LNCAP (cell line): ENCODE measurements around the gene PPP5C.

Source experiments
- TF ChIP-seq, protein P1 (sequence below): fragments of 450-650 bp; IDR thresholded peaks from 2 replicates; pipeline ENCODE4 v1.5.1; 2017; ENCODE audit warnings: mild to moderate bottlenecking

Gene PPP5C

DNA sequence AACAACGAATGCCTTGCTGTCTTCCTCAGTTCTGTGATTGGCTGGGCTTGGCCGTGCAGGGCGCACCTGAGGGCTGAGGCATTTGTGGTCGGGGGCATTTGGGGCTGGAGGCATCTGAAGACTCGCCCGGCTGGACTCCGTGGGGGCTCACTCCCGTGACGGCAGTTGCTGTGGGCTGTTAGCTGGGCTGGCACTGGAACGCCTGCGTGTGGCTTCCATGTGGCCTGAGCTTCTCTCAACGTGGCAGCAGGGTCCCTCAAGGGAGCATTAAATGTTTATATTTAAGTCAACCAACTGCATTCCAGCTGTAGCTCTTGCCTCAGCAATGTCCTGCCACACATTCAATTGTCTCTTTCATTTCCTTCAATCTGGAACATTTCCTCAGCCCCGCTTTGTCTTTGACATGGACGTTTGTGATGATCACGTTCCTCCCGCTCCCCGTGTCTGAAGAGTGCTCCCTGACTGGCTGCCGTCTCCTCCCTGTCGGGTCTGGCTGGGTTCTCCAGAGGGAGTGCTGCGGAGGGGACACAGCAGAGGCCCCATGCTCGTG is 45.4 kb downstream of the PPP5C start:
- TF ChIP-seq, protein P1, sequence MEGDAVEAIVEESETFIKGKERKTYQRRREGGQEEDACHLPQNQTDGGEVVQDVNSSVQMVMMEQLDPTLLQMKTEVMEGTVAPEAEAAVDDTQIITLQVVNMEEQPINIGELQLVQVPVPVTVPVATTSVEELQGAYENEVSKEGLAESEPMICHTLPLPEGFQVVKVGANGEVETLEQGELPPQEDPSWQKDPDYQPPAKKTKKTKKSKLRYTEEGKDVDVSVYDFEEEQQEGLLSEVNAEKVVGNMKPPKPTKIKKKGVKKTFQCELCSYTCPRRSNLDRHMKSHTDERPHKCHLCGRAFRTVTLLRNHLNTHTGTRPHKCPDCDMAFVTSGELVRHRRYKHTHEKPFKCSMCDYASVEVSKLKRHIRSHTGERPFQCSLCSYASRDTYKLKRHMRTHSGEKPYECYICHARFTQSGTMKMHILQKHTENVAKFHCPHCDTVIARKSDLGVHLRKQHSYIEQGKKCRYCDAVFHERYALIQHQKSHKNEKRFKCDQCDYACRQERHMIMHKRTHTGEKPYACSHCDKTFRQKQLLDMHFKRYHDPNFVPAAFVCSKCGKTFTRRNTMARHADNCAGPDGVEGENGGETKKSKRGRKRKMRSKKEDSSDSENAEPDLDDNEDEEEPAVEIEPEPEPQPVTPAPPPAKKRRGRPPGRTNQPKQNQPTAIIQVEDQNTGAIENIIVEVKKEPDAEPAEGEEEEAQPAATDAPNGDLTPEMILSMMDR = no peak

DNA sequence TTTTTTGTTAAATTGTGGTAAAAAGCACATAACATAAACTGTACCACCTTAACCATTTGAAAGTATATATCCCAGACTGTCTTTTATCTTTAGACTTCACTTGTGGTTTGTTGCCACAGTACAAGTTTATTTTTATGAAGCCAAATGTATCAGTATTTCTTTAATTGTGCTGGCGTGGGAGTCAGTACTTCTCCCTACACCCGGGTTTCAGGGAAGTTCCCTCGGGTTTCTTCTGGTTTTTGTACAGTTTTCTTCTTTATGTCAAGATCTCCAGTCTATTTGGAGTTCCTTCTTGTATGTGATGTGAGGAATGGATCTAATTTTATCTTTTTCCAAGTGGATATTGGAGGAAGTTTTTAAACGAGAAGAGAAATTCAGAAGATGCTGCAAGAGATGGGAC is 46.0 kb downstream of the PPP5C start:
- TF ChIP-seq, protein P1 = no peak

DNA sequence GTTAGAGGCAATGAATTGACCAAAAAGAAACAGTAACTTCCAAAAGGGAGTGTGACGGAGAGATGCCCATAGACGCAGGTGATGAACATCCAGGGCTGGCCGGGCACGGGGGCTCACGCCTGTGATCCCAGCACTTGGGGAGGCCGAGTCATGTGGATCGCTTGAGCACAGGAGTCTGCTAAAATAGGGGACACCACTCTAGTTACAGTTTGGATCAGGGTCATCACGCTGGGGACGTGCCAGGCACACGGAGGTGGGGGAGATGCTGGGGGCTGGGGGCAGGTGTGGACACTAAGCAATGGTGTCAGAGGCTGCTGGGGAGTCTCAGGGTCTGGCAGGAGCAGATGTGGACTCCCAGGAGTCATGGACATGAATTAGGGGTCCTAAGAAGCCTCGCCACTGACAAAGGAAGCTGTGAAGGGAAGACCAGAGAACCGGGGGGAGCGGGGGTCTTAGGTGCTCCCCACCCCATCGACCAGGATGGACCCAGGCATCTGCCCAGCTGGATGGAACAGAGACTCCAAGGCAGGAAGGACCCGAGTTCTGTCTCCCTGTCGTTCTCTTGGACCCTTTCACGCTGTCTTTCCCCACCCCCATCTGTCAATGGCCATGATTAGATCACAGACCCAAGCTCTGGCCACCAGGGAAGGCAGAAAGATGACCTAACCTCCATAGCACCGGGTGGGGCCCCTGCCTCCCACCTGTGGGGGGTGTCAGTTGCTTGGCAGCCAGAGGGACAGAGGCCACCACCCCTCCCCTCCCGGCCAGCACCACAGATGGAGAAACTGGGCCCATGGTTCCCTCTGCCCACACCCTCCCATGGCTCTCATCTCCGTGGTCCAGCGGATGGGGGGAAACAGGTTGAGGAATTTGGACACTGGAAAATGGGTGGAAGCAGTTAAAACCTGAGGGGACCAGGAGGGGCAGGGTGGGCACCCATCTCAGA is 46.8 kb downstream of the PPP5C start:
- TF ChIP-seq, protein P1 = no peak

DNA sequence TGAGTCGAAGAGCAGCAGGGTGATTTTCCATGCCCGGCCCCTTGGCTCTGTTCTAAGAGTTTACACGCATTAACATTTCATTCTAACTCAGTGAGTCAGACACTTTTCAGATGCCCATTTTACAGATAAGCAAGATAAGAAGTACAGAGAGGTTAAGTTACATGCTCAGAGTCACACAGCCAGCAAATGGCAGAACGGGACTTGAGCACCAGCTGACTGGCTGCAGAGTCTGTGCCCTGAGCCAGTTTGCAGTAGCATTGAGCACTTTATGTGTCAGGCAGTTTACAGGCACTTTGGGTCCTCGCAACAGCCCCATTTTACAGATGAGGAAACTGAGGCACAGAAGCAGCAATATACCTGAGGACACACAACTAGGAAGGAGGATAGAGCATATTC is 47.5 kb downstream of the PPP5C start:
- TF ChIP-seq, protein P1 = no peak

DNA sequence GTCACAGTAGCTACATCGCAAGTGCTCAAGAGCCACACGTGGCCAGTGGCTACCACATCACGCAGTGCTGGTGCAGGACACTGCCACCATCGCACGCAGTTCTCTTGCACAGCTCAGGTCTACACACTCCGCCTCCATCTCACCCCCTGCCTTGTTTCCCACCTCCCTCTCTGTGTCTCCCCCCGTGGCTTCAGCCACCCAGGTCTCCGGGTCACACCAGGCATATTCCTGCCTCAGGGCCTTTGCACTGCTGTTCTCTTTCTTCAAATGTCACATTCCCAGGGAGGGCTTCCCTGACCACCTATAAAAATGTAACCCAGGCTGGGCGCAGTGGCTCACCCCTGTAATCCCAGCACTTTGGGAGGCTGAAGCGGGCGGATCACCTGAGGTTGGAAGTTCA is 55.8 kb downstream of the PPP5C start:
- TF ChIP-seq, protein P1 = no peak

DNA sequence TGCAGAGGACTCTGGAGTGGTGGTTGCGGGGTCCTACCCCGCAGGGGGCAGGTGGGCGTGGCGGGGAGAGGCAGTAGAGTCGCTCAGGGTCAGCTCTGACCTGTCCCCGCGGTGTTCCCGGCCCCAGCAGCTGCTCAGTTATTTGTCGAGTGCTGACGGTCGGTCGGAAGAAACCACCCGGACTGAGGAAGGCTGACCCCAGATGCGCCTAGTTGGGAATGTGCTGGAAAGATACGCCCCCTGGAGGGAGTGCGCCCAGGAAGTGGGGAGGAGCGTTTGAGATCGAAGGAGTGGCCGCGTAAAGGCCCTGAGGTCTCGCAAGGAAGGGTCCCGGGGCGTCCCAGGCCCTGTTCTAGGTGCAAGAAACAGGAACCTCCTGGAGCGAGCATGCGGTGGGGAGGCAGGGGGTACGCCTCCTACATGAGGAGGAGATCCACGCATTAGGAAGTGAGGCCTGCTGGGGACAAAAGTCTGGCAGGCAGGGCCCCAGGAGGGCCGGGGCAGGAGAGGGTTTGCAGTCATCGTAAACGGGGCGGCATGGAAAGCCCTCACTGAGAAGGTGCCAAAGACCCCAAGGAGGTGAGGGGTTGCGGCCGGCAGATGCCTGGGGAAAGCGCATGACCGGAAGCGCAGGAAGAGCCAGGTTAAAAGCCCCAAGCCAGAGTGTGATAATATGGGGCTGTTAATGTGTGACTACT is 57.3 kb downstream of the PPP5C start:
- TF ChIP-seq, protein P1 = no peak

DNA sequence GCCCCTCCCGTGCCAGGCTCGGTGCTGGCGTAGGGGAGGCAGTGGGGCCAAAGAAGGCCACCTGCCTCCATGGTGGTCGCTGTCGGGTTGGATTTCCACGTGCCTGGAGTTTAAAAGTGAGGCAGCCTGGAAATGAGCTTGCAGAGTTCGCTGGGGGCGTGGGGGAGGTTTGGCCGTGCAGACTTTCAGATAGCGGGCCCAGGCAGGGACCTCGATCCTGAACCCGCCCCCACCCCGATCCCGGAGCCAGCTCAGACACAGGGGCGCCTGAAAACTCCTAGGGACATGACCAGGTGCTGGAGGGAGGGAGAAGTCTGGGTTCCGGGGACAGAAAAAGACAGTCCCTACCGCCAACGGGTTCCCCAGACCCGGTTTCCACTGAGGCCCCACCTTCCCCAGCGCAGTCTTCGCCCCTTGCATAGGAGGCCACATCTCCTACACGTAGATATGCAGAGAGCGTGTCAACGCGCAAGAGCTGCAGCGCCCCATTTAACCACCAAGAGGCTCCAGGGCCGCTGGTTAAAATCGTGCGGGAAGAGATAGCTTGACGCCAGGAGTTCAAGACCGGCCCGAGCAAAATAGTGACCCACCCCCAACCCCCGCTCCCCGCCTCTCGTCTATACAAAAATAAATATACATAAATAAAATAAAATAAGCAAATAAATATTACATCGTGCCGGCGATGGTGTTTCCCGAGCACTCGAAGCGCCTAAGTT is 58.0 kb downstream of the PPP5C start:
- TF ChIP-seq, protein P1 = no peak
